Thyroid gland (tissue), 4 donors: ENCODE measurements around the gene NFATC4.

Experiments used
- POLR2A ChIP-seq, 2 donors: fragments of 450-650 bp; IDR thresholded peaks; one replicate each; pipeline ENCODE4 v1.6.1; 2017; ENCODE audit warnings: antibody characterized with exemption in 2 of 2, mild to moderate bottlenecking in 2 of 2, moderate library complexity in 1 of 2
- TF ChIP-seq, protein P1 (sequence below), 6 experiments: fragments of 200-600 bp in 3 of 6; fragments of 450-650 bp in 3 of 6; sonication (generic) in 3 of 6; IDR thresholded peaks; one replicate each; pipeline ENCODE4 v1.5.1; 2016 to 2019; ENCODE audit warnings: antibody characterized with exemption in 6 of 6, mild to moderate bottlenecking in 2 of 6, inconsistent platforms in 1 of 6, moderate library complexity in 1 of 6

GRCh38 chr14:24347134-24347533, 20.9 kb upstream of the NFATC4 start:
- TF ChIP-seq, protein P1, sequence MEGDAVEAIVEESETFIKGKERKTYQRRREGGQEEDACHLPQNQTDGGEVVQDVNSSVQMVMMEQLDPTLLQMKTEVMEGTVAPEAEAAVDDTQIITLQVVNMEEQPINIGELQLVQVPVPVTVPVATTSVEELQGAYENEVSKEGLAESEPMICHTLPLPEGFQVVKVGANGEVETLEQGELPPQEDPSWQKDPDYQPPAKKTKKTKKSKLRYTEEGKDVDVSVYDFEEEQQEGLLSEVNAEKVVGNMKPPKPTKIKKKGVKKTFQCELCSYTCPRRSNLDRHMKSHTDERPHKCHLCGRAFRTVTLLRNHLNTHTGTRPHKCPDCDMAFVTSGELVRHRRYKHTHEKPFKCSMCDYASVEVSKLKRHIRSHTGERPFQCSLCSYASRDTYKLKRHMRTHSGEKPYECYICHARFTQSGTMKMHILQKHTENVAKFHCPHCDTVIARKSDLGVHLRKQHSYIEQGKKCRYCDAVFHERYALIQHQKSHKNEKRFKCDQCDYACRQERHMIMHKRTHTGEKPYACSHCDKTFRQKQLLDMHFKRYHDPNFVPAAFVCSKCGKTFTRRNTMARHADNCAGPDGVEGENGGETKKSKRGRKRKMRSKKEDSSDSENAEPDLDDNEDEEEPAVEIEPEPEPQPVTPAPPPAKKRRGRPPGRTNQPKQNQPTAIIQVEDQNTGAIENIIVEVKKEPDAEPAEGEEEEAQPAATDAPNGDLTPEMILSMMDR (IDR thresholded peaks at IDR 0.05) = no peak
- TF ChIP-seq POLR2A (IDR thresholded peaks at IDR 0.05) = no peak
